ENCODE measurements around the gene TBCA. TPM values are rescaled to one million over a fixed set of nuclear protein-coding genes. Genes with fewer than 3 reads are reported as not detected.
"Not testable (repeated sequence)": the region's sequence is repeated elsewhere in the genome, so short reads cannot be mapped to it uniquely, and the experiment has no call there.

Gene TBCA
- polyA plus RNA-seq, 1 donor, result 206 TPM

DNA sequence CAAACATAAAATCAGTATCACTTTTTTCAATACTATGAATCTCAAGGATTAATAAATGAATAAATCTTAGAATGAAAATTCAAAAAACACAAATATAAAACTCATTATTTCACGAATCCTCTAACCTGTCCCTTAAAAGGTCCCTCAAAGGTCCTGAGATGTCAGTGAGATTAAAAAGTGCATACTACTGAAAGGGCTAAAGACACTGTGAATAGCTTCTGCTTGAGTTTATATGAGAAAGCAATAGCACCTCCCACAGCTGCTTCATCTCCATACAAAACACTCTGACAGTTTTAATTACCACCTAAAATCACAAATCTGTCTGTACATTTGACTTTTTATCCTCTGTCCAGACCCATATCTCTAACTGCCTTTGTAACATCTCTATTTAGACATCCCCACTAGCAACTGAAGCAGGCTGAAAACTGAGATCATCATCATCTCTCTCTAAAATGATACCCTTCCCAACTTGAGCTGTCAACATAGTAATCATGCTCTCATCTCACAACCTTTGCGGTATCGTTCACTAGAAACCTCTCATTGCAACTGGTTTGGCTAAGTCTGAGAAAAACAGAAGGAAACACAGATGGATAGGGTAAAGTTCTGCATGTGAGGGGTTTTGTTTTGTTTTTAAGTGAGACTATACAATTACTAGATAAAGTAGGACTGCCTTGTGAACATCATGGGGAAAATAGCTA, 56.3 kb downstream of the TBCA start:
- no peak for DNase-seq
- Histone ChIP-seq H3K27ac (ENCODE audit: low read length) (no peak overlapping the region), H3K4me1 (ENCODE audit: control insufficient read depth, insufficient read depth, low read length) (no peaks in the 10 kb centered on the region), H3K36me3 (ENCODE audit: control insufficient read depth, insufficient read depth, low read length) (no peaks in the 10 kb centered on the region), H3K9me3 (ENCODE audit: control insufficient read depth, low read depth, low read length) (no peaks in the 10 kb centered on the region), H3K27me3 (ENCODE audit: control insufficient read depth, insufficient read depth, low read length) (no peaks in the 10 kb centered on the region), H3K4me3 (ENCODE audit: low read length) (no peak overlapping the region)
- 100% methylated on average over 1 of the region's 3 CpGs for WGBS (ENCODE audit: insufficient coverage, low lambda C conversion rate)

DNA sequence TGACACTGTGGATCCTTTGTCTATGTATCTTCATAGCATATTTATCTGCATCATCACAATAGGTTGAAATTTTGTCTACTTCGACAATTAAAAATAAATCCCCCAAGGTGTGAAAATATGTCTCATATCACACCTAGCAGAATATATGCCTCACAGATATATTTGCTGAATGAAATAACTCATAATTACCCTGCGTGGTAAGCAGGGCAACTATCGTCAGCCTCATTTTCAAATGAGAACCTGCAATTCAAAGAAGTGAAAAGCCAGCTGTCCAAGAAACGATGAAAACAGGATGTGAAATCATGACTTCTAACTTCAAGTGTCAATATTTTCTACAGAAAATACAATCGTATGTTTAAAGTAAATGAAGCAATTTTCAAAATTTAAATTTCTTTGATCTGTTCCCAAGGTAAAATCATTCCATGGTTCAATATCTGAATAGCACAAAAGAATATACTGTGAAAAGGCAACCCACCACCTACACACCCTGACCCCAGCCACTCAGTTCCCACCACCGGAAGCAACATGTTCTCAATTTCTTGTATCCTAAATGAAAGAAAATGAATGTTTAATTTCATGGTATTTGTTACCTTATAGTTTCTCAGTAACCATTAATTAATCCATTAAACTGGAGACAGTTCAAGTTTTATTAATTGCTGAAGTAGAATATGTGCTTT, 57.1 kb downstream of the TBCA start:
- 100% methylated on average over 1 of the region's 6 CpGs for WGBS (ENCODE audit: insufficient coverage, low lambda C conversion rate)
- H3K36me3 ChIP-seq (ENCODE audit: control insufficient read depth, insufficient read depth, low read length), result no peaks in the 10 kb centered on the region
- H3K9me3 ChIP-seq (ENCODE audit: control insufficient read depth, low read depth, low read length), result no peaks in the 10 kb centered on the region
- no peak overlapping the region for H3K4me3 ChIP-seq (ENCODE audit: low read length)
- no peaks in the 10 kb centered on the region for H3K4me1 ChIP-seq (ENCODE audit: control insufficient read depth, insufficient read depth, low read length)
- no peak overlapping the region for H3K27ac ChIP-seq (ENCODE audit: low read length)
- no peaks in the 10 kb centered on the region for H3K27me3 ChIP-seq (ENCODE audit: control insufficient read depth, insufficient read depth, low read length)
- no peak for DNase-seq

- H3K27ac ChIP-seq (ENCODE audit: low read length), result no peak overlapping the region
- H3K4me1 ChIP-seq (ENCODE audit: control insufficient read depth, insufficient read depth, low read length), result no peaks in the 10 kb centered on the region
- no peak for DNase-seq
- no peak overlapping the region for H3K4me3 ChIP-seq (ENCODE audit: low read length)
- H3K27me3 ChIP-seq (ENCODE audit: control insufficient read depth, insufficient read depth, low read length), result no peaks in the 10 kb centered on the region
- H3K9me3 ChIP-seq (ENCODE audit: control insufficient read depth, low read depth, low read length), result no peaks in the 10 kb centered on the region
- H3K36me3 ChIP-seq (ENCODE audit: control insufficient read depth, insufficient read depth, low read length), result peaks cover 26% of the 10 kb centered on the region
Observed at GRCh38 chr5:77709993-77710685, 66.0 kb downstream of the TBCA start.

DNA sequence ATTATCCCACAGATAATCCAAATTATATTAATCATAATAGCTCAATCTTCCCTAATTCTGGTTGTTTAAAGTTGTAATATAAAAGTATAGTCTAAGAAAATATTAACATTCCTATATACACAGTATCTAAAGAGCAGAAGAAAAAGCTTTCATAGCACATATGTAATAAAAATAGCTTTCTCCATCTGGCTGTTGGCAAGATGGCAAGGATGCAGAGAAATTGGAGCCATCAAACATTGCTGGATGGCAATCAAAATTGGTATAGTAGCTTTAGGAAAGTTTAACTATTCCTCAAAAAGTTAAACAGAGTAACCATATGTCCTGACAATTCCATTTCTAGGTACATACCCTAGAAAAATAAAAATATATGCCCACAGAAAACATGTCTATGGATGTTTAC, 66.8 kb downstream of the TBCA start:
- no peak overlapping the region for H3K27ac ChIP-seq (ENCODE audit: low read length)
- H3K36me3 ChIP-seq (ENCODE audit: control insufficient read depth, insufficient read depth, low read length), result peaks cover 28% of the 10 kb centered on the region
- H3K4me3 ChIP-seq (ENCODE audit: low read length), result no peak overlapping the region
- no peak for DNase-seq
- no peaks in the 10 kb centered on the region for H3K9me3 ChIP-seq (ENCODE audit: control insufficient read depth, low read depth, low read length)
- H3K4me1 ChIP-seq (ENCODE audit: control insufficient read depth, insufficient read depth, low read length), result no peaks in the 10 kb centered on the region
- H3K27me3 ChIP-seq (ENCODE audit: control insufficient read depth, insufficient read depth, low read length), result no peaks in the 10 kb centered on the region

DNA sequence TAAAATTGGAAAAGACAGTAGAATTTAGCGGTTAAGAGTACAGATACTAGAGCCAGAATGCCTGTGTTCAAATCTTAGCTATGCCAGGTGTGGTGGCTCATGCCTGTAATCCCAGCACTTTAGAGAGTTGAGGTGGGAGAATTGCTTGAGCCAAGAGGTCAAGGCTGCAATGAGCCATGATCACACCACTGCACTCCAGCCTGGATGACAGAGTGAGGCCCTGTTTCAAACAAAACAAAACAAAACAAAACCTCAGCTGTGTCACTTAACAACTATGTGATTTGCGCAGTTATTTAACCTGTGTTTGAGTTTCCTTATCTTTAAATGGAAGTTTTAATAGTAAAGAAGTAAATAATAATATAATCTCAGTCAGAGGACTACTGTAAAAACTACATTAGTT, 68.3 kb downstream of the TBCA start:
- no peaks in the 10 kb centered on the region for H3K27me3 ChIP-seq (ENCODE audit: control insufficient read depth, insufficient read depth, low read length)
- no peak overlapping the region for H3K4me3 ChIP-seq (ENCODE audit: low read length)
- 100% methylated on average over 2 of the region's 2 CpGs for WGBS (ENCODE audit: insufficient coverage, low lambda C conversion rate)
- no peak for DNase-seq
- H3K9me3 ChIP-seq (ENCODE audit: control insufficient read depth, low read depth, low read length), result no peaks in the 10 kb centered on the region
- no peaks in the 10 kb centered on the region for H3K4me1 ChIP-seq (ENCODE audit: control insufficient read depth, insufficient read depth, low read length)
- peaks cover 40% of the 10 kb centered on the region for H3K36me3 ChIP-seq (ENCODE audit: control insufficient read depth, insufficient read depth, low read length)
- no peak overlapping the region for H3K27ac ChIP-seq (ENCODE audit: low read length)

GRCh38 chr5:77699569-77699968, 76.6 kb downstream of the TBCA start:
- H3K4me3 ChIP-seq (ENCODE audit: low read length); H3K27ac ChIP-seq (ENCODE audit: low read length); H3K9me3 ChIP-seq (ENCODE audit: control insufficient read depth, low read depth, low read length); DNase-seq; H3K4me1 ChIP-seq (ENCODE audit: control insufficient read depth, insufficient read depth, low read length); H3K27me3 ChIP-seq (ENCODE audit: control insufficient read depth, insufficient read depth, low read length): not testable (repeated sequence)
- H3K36me3 ChIP-seq (ENCODE audit: control insufficient read depth, insufficient read depth, low read length), result peaks cover 32% of the 10 kb centered on the region
- no CpG with 5 or more reads among the region's 7 CpGs for WGBS (ENCODE audit: insufficient coverage, low lambda C conversion rate)

GRCh38 chr5:77698920-77699319, 77.2 kb downstream of the TBCA start:
- DNase-seq, result no peak
- Histone ChIP-seq H3K27me3 (ENCODE audit: control insufficient read depth, insufficient read depth, low read length) (no peaks in the 10 kb centered on the region), H3K36me3 (ENCODE audit: control insufficient read depth, insufficient read depth, low read length) (peaks cover 27% of the 10 kb centered on the region), H3K4me3 (ENCODE audit: low read length) (no peak overlapping the region), H3K27ac (ENCODE audit: low read length) (no peak overlapping the region), H3K9me3 (ENCODE audit: control insufficient read depth, low read depth, low read length) (peaks cover 4% of the 10 kb centered on the region), H3K4me1 (ENCODE audit: control insufficient read depth, insufficient read depth, low read length) (no peaks in the 10 kb centered on the region)

- H3K36me3 ChIP-seq (ENCODE audit: control insufficient read depth, insufficient read depth, low read length), result peaks cover 19% of the 10 kb centered on the region
- no peaks in the 10 kb centered on the region for H3K4me1 ChIP-seq (ENCODE audit: control insufficient read depth, insufficient read depth, low read length)
- 100% methylated on average over 1 of the region's 3 CpGs for WGBS (ENCODE audit: insufficient coverage, low lambda C conversion rate)
- H3K9me3 ChIP-seq (ENCODE audit: control insufficient read depth, low read depth, low read length), result peaks cover 4% of the 10 kb centered on the region
- H3K4me3 ChIP-seq (ENCODE audit: low read length), result no peak overlapping the region
- H3K27ac ChIP-seq (ENCODE audit: low read length), result no peak overlapping the region
- DNase-seq, result no peak
- H3K27me3 ChIP-seq (ENCODE audit: control insufficient read depth, insufficient read depth, low read length), result no peaks in the 10 kb centered on the region
Observed at GRCh38 chr5:77697692-77698091, 78.4 kb downstream of the TBCA start.

GRCh38 chr5:77696120-77696519, 80.0 kb downstream of the TBCA start:
- WGBS (ENCODE audit: insufficient coverage, low lambda C conversion rate), result 100% methylated on average over 1 of the region's 1 CpG
- Histone ChIP-seq H3K27ac (ENCODE audit: low read length) (no peak overlapping the region), H3K4me1 (ENCODE audit: control insufficient read depth, insufficient read depth, low read length) (no peaks in the 10 kb centered on the region), H3K4me3 (ENCODE audit: low read length) (no peak overlapping the region), H3K27me3 (ENCODE audit: control insufficient read depth, insufficient read depth, low read length) (no peaks in the 10 kb centered on the region), H3K9me3 (ENCODE audit: control insufficient read depth, low read depth, low read length) (peaks cover 4% of the 10 kb centered on the region), H3K36me3 (ENCODE audit: control insufficient read depth, insufficient read depth, low read length) (peaks cover 14% of the 10 kb centered on the region)
- DNase-seq, result no peak

GRCh38 chr5:77693913-77694312, 82.2 kb downstream of the TBCA start:
- no peak for DNase-seq
- Histone ChIP-seq H3K27ac (ENCODE audit: low read length) (no peak overlapping the region), H3K4me1 (ENCODE audit: control insufficient read depth, insufficient read depth, low read length) (no peaks in the 10 kb centered on the region), H3K36me3 (ENCODE audit: control insufficient read depth, insufficient read depth, low read length) (peaks cover 22% of the 10 kb centered on the region), H3K4me3 (ENCODE audit: low read length) (no peak overlapping the region), H3K9me3 (ENCODE audit: control insufficient read depth, low read depth, low read length) (peaks cover 4% of the 10 kb centered on the region), H3K27me3 (ENCODE audit: control insufficient read depth, insufficient read depth, low read length) (no peaks in the 10 kb centered on the region)
- 92% methylated on average over 2 of the region's 3 CpGs for WGBS (ENCODE audit: insufficient coverage, low lambda C conversion rate)

Measured in large intestine (tissue), 3 donors.